Measurements from ENCODE around the gene CIC. TPM values are rescaled to one million over a fixed set of nuclear protein-coding genes. Genes with fewer than 3 reads are reported as not detected.
A peak's percentile ranks its signal among the peaks of the same experiment; 100 is the strongest.

CIC gene
- total and polyA plus RNA-seq, 9 of the 15 experiments (the other 6 are each of a cell fraction or from before 2014, with no cell fraction given) = 0.07 to 44.7 (median 8.6) TPM

- intact Hi-C loops (cut with micrococcal nuclease) (no loop called here), in situ Hi-C loops (cut with MboI) (no loop called here)
- DNase-seq (ENCODE audit: extremely low read depth in 1 of 4, low spot score in 3 of 4) = peak in 3 of 4 experiments; percentile 25 to 74 (median 62)
- Histone ChIP-seq H3K9ac (ENCODE audit: insufficient read depth in 1 of 2, low read depth in 2 of 2, low read length in 2 of 2) (peak overlapping the region; percentile 53 to 90), H3K27ac (ENCODE audit: extremely low read depth, low read depth, low read length) (peak overlapping the region; percentile 79), H3K27me3 (ENCODE audit: control insufficient read depth in 2 of 2, insufficient read depth in 2 of 2, low read length in 2 of 2) (no peaks in the 10 kb centered on the region; a peak in 1 of 5 replicates), H3K9me3 (replicated peaks; ENCODE audit: control insufficient read depth, insufficient read depth, low read depth, low read length) (no peaks in the 10 kb centered on the region), H3K36me3 (ENCODE audit: control insufficient read depth, insufficient read depth, low read length) (peaks cover 9% of the 10 kb centered on the region; the same call in 2 of the 3 replicates), H3K9me1 (ENCODE audit: control insufficient read depth, insufficient read depth, low read length) (no peaks in the 10 kb centered on the region), H3K79me2 (ENCODE audit: control insufficient read depth, insufficient read depth, low read length) (peaks cover 69% of the 10 kb centered on the region), H4K20me1 (replicated peaks; ENCODE audit: control insufficient read depth, insufficient read depth, low read length) (0 out of 2 replicates have a peak, but pooled peaks cover 8% of the 10 kb centered on the region), H3K4me3 (peak overlapping the region; percentile 93), H3K4me1 (replicated peaks in 1 of 2; ENCODE audit: control insufficient read depth in 2 of 2, insufficient read depth in 2 of 2, low read length in 2 of 2) (peaks cover 49 to 83% of the 10 kb centered on the region in 2 experiments), H3K4me2 (ENCODE audit: insufficient read depth, low read length) (peak overlapping the region; percentile 97), H2AFZ (ENCODE audit: low read depth, low read length) (peak overlapping the region; percentile 56)
- 11% methylated on average over 7 of the region's 7 CpGs for WGBS (ENCODE audit: insufficient coverage, low coverage, missing lambda C conversion rate)
- ChIA-PET CTCF (ENCODE audit: low intra/inter-chr PET ratio) (no interaction called here), POLR2A (interaction anchor here (0.6 to 2.1 kb wide), 6 partner anchors 8 to 144 kb away, joined by 3 to 10 read pairs (median 4); partner anchors contain the start of genes CIC and PRR19)
- peak; percentile 71 for FAIRE-seq
- peak; percentile 2 for ATAC-seq
- no TSS peak for BruUV-seq (replicated peaks)
- no peak for TF ChIP-seq SP1 (CRISPR knock-in tag; IDR thresholded peaks at IDR 0.05)
- no peak for TF ChIP-seq FUS (optimal IDR thresholded peaks at IDR 0.05; ENCODE audit: low read depth, low read length)
- TF ChIP-seq ATF3 (IDR thresholded peaks at IDR 0.05) = peak; percentile 94
- no peak for TF ChIP-seq ATF3 (CRISPR knock-in tag; conservative IDR thresholded peaks at IDR 0.05)
- TF ChIP-seq MTA3 (IDR thresholded peaks at IDR 0.05; ENCODE audit: borderline replicate concordance) = no peak
- TF ChIP-seq MYC (IDR thresholded peaks at IDR 0.05; ENCODE audit: low read depth, low read length) = no peak
- TF ChIP-seq MYC (CRISPR knock-in tag; IDR thresholded peaks at IDR 0.05; ENCODE audit: borderline replicate concordance, low read depth) = peak; percentile 43; the same call in 1 of the 2 replicates
- no peak for TF ChIP-seq ZNF655 (CRISPR knock-in tag; IDR thresholded peaks at IDR 0.05)
- peak; percentile 35 for TF ChIP-seq ZNF592 (IDR thresholded peaks at IDR 0.05)
- no peak for TF ChIP-seq RAD21 (CRISPR knock-in tag; conservative IDR thresholded peaks at IDR 0.05 in 1 of 2, IDR thresholded peaks at IDR 0.05 in 1 of 2)
- no peak for TF ChIP-seq SIX5 (IDR thresholded peaks at IDR 0.05; ENCODE audit: borderline replicate concordance in 1 of 2, insufficient read depth in 1 of 2, low read depth in 1 of 2, low read length in 2 of 2)
- TF ChIP-seq ZBTB12 (CRISPR knock-in tag; IDR thresholded peaks at IDR 0.05) = no peak
Observed at GRCh38 chr19:42281827-42282762, 13.0 kb downstream of the CIC start.
